HepG2 (cell line): ENCODE data around the gene XXYLT1. TPM values are rescaled to one million over a fixed set of nuclear protein-coding genes. Genes with fewer than 3 reads are reported as not detected.

Experiments used
- AHDC1 ChIP-seq: sonication (generic); formaldehyde crosslinking; IDR thresholded peaks from 2 replicates; pipeline ENCODE4 v1.5.1; 2020; ENCODE audit warnings: mild to moderate bottlenecking, missing genetic modification reagents, borderline replicate concordance
- AKAP8 ChIP-seq: sonication (generic); formaldehyde crosslinking; IDR thresholded peaks from 2 replicates; pipeline ENCODE4 v1.5.1; 2020; ENCODE audit warnings: mild to moderate bottlenecking, missing genetic modification reagents
- CBFB ChIP-seq: sonication (generic); formaldehyde crosslinking; IDR thresholded peaks from 2 replicates; pipeline ENCODE4 v1.4.0; 2020; ENCODE audit warnings: missing genetic modification reagents
- GPN1 ChIP-seq: sonication (generic); formaldehyde crosslinking; IDR thresholded peaks from 2 replicates; pipeline ENCODE4 v1.5.1; 2020; ENCODE audit warnings: missing genetic modification reagents, borderline replicate concordance
- HBP1 ChIP-seq: IDR thresholded peaks from 2 replicates; pipeline ENCODE4 v1.6.1; 2016; ENCODE audit warnings: low read depth, control low read depth
- HMGXB3 ChIP-seq: sonication (generic); formaldehyde crosslinking; IDR thresholded peaks from 2 replicates; pipeline ENCODE4 v1.4.0; 2020; ENCODE audit warnings: missing genetic modification reagents, borderline replicate concordance
- HNRNPH1 ChIP-seq: fragments of 200-400 bp; formaldehyde crosslinking; optimal IDR thresholded peaks from 2 replicates; pipeline ENCODE3; 2017; ENCODE audit warnings: mild to moderate bottlenecking, low read depth, low read length
- KDM1A ChIP-seq: IDR thresholded peaks from 2 replicates; pipeline ENCODE4 v1.6.1; 2016; ENCODE audit warnings: missing compliant biosample characterization
- SP1 ChIP-seq, 2 experiments: fragments of 450-650 bp in 1 of 2; sonication (generic) in 1 of 2; formaldehyde crosslinking in 1 of 2; IDR thresholded peaks; 2 replicates each; pipeline versions ENCODE4 v1.4.0 to v1.6.1; 2016 to 2020; ENCODE audit warnings: missing genetic modification reagents in 1 of 2
- SPEN ChIP-seq: sonication (generic); formaldehyde crosslinking; IDR thresholded peaks from 2 replicates; pipeline ENCODE4 v1.5.1; 2020; ENCODE audit warnings: low read depth, mild to moderate bottlenecking, missing genetic modification reagents
- TOPORS ChIP-seq: sonication (generic); formaldehyde crosslinking; IDR thresholded peaks from 2 replicates; pipeline ENCODE4 v1.8.0; 2023; ENCODE audit warnings: mild to moderate bottlenecking, missing genetic modification reagents
- ZNF431 ChIP-seq: sonication (generic); formaldehyde crosslinking; IDR thresholded peaks from 2 replicates; pipeline ENCODE4 v1.9.0; 2022; ENCODE audit warnings: missing genetic modification reagents, low read depth, mild to moderate bottlenecking, borderline replicate concordance
- ZSCAN22 ChIP-seq: sonication (generic); formaldehyde crosslinking; IDR thresholded peaks from 2 replicates; pipeline ENCODE4 v1.4.0; 2020; ENCODE audit warnings: mild to moderate bottlenecking, missing genetic modification reagents
- polyA plus RNA-seq, 8 experiments: library from polyadenylated mRNA; depleted of rRNA in 3 of 8; stranded (reverse) in 7 of 8; unstranded in 1 of 8; fragments of >200 nt; fragmentation: Illumina TruSeq in 4 of 8; extraction: Trizol in 4 of 8; gene quantifications; 2 replicates each; pipeline versions ENCODE4 v1.2.1 to v1.2.3, GENCODE V29; 2011 to 2016; ENCODE audit warnings: low read depth in 4 of 8, missing spikeins in 1 of 8, mixed read lengths in 1 of 8; ENCODE audit not compliant: insufficient read depth in 1 of 8
- total RNA-seq, 5 experiments: library from RNA; depleted of rRNA; stranded (reverse); fragments of >200 nt; fragmentation: Illumina TruSeq; extraction: Trizol; gene quantifications; 2 replicates each; pipeline ENCODE4 v1.2.3, GENCODE V29; 2016; ENCODE audit warnings: low read depth in 1 of 5
- TF ChIP-seq, protein P1 (sequence below): fragments of 450-650 bp; IDR thresholded peaks from 2 replicates; pipeline ENCODE4 v1.6.1; 2017; ENCODE audit warnings: mild to moderate bottlenecking

Gene XXYLT1
- total and polyA plus RNA-seq, 2 of the 13 experiments (the other 11 are each of a cell fraction or from before 2014, with no cell fraction given), result 17.7 to 19.0 TPM

DNA sequence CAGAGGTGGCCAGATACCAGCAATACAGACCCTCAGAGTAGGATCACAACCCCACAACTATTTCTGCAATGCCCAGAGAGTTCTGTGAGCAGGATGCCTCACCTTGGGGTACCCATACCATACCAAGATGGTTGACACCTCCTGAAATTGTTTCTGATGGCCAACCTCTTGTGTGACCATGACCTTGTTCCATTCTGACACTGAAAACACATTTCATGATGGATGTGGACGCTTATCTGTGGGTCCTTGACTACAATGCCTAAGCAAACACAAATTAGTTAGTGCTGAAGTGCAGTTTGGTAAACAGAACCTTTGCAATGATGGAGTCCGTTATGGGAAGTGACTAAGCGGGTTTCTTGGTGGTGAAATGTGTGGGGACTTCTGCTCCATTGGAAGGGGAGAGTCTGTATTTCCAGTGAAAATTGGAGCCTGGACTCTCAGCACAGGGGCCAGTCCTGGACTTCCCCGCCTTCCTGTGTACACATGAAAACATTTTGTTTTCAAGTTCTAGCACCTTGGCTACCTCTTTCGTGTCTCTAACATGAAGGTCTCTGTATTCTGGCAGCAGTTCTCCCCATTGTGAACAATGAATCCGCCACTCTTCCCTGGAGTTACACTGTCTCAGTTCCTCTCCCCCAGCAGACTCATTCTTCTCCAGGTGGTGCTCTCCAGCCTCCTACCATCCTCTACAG lies 106.2 kb downstream of the XXYLT1 start (continued):
- peak; percentile 76 for TF ChIP-seq HMGXB3
- TF ChIP-seq AHDC1 (CRISPR knock-in tag), result peak; percentile 97
- TF ChIP-seq ZSCAN22 (CRISPR knock-in tag), result no peak
- peak; percentile 27; the same call in 1 of the 2 replicates for TF ChIP-seq AKAP8 (CRISPR knock-in tag)
- no peak for TF ChIP-seq SP1 (IDR thresholded peaks at IDR 0.05)
- peak; percentile 12; the same call in 1 of the 2 replicates for TF ChIP-seq SP1 (CRISPR knock-in tag; IDR thresholded peaks at IDR 0.05)
- peak; percentile 60; the same call in 1 of the 2 replicates for TF ChIP-seq SPEN (CRISPR knock-in tag)
- peak; percentile 82; the same call in 1 of the 2 replicates for TF ChIP-seq ZNF431 (CRISPR knock-in tag)
- TF ChIP-seq TOPORS (CRISPR knock-in tag), result no peak
- peak; percentile 89 for TF ChIP-seq CBFB (CRISPR knock-in tag)
- peak; percentile 86; the same call in 1 of the 2 replicates for TF ChIP-seq HBP1 (CRISPR knock-in tag)
- peak; percentile 59; the same call in 1 of the 2 replicates for TF ChIP-seq KDM1A (CRISPR knock-in tag)
- TF ChIP-seq HNRNPH1, result no peak
- TF ChIP-seq, protein P1, sequence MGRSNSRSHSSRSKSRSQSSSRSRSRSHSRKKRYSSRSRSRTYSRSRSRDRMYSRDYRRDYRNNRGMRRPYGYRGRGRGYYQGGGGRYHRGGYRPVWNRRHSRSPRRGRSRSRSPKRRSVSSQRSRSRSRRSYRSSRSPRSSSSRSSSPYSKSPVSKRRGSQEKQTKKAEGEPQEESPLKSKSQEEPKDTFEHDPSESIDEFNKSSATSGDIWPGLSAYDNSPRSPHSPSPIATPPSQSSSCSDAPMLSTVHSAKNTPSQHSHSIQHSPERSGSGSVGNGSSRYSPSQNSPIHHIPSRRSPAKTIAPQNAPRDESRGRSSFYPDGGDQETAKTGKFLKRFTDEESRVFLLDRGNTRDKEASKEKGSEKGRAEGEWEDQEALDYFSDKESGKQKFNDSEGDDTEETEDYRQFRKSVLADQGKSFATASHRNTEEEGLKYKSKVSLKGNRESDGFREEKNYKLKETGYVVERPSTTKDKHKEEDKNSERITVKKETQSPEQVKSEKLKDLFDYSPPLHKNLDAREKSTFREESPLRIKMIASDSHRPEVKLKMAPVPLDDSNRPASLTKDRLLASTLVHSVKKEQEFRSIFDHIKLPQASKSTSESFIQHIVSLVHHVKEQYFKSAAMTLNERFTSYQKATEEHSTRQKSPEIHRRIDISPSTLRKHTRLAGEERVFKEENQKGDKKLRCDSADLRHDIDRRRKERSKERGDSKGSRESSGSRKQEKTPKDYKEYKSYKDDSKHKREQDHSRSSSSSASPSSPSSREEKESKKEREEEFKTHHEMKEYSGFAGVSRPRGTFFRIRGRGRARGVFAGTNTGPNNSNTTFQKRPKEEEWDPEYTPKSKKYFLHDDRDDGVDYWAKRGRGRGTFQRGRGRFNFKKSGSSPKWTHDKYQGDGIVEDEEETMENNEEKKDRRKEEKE, result no peak
- TF ChIP-seq GPN1, result no peak
